ENCODE measurements around the gene NCOA1. TPM values are rescaled to one million over a fixed set of nuclear protein-coding genes. Genes with fewer than 3 reads are reported as not detected.

Gene NCOA1
- total and polyA plus RNA-seq, 10 of the 15 experiments (the other 5 are each of a cell fraction or from before 2014, with no cell fraction given) = 1.8 to 35.6 (median 6.1) TPM

GRCh38 chr2:24509840-24510239, 18.8 kb downstream of the NCOA1 start:
- POLR2A ChIA-PET = interaction anchor here (0.9 kb wide), 1 partner anchor 69 kb away, joined by 3 read pairs; no protein-coding TSS in a partner anchor
- intact Hi-C loops (cut with micrococcal nuclease; ENCODE audit: unreplicated experiment) (loop anchor here (1.0 to 2.0 kb wide), 2 partner anchors 17 to 66 kb away; no protein-coding TSS in a partner anchor), in situ Hi-C loops (cut with MboI) (no loop called here)
- FAIRE-seq (no peak), ATAC-seq (peak; percentile 84), DNase-seq (ENCODE audit: low read depth, low spot score) (no peak)
- WGBS (ENCODE audit: insufficient coverage, insufficient replicate concordance, low lambda C conversion rate, missing lambda C conversion rate) = 7% methylated on average over 3 of the region's 3 CpGs
- Histone ChIP-seq H4K20me1 (ENCODE audit: control insufficient read depth, insufficient read depth) (no peaks in the 10 kb centered on the region), H3K9ac (ENCODE audit: control insufficient read depth, insufficient read depth, low read length) (no peak overlapping the region), H3K4me3 (peak overlapping the region; percentile 43; the same call in 1 of the 2 replicates), H3K9me3 (replicated peaks; ENCODE audit: control insufficient read depth, insufficient read depth, low read length) (no peaks in the 10 kb centered on the region), H2AFZ (ENCODE audit: control insufficient read depth, low read depth, low read length) (no peak overlapping the region), H3K27ac (ENCODE audit: control insufficient read depth, insufficient read depth) (peak overlapping the region; percentile 84), H3K4me2 (ENCODE audit: control insufficient read depth, insufficient read depth) (peak overlapping the region; percentile 88), H3K4me1 (ENCODE audit: control insufficient read depth, insufficient read depth, low read length) (peaks cover 37% of the 10 kb centered on the region), H3K27me3 (replicated peaks in 1 of 2; ENCODE audit: control insufficient read depth in 2 of 2, insufficient read depth in 2 of 2, low read length in 1 of 2) (no peaks in the 10 kb centered on the region), H3K36me3 (ENCODE audit: control insufficient read depth in 2 of 2, insufficient read depth in 2 of 2, low read length in 1 of 2) (no peaks in the 10 kb centered on the region; a peak in 1 of 4 replicates), H3K79me2 (ENCODE audit: control insufficient read depth, insufficient read depth, low read length) (peaks cover 70% of the 10 kb centered on the region)
- CTCF ChIA-PET = no interaction called here
- SMC1A ChIA-PET (ENCODE audit: uncharacterized antibody, unreplicated experiment) = interaction anchor here (0.9 to 4.8 kb wide), 3 partner anchors 14 to 1719 kb away, joined by 3 to 50 read pairs (median 23); partner anchors contain the start of gene NCOA1
- no TSS peak for BruUV-seq (replicated peaks)
- TF ChIP-seq WRNIP1 (IDR thresholded peaks at IDR 0.05; ENCODE audit: borderline replicate concordance, low read depth, low read length) (no peak), NFYA (IDR thresholded peaks at IDR 0.05; ENCODE audit: borderline replicate concordance, low read depth, low read length) (no peak), TARDBP (IDR thresholded peaks at IDR 0.05; ENCODE audit: borderline replicate concordance) (no peak), STAT3 (IDR thresholded peaks at IDR 0.05; ENCODE audit: low read depth, low read length) (no peak), PRDM15 (CRISPR knock-in tag; IDR thresholded peaks at IDR 0.05) (no peak), TCF3 (IDR thresholded peaks at IDR 0.05; ENCODE audit: borderline replicate concordance, insufficient read depth, low read depth, low read length) (no peak), SMAD5 (IDR thresholded peaks at IDR 0.05; ENCODE audit: low read depth) (no peak), E2F8 (IDR thresholded peaks at IDR 0.05; ENCODE audit: low read depth, partially characterized antibody) (no peak), IRF3 (IDR thresholded peaks at IDR 0.05) (no peak), REST (IDR thresholded peaks at IDR 0.05; ENCODE audit: low read depth, low read length) (no peak), HDGF (IDR thresholded peaks at IDR 0.05) (no peak)
- RAD21 ChIA-PET (ENCODE audit: unreplicated experiment) = no interaction called here

Data from GM12878 (cell line).